Measurements from ENCODE around the gene FXYD6.

DNA sequence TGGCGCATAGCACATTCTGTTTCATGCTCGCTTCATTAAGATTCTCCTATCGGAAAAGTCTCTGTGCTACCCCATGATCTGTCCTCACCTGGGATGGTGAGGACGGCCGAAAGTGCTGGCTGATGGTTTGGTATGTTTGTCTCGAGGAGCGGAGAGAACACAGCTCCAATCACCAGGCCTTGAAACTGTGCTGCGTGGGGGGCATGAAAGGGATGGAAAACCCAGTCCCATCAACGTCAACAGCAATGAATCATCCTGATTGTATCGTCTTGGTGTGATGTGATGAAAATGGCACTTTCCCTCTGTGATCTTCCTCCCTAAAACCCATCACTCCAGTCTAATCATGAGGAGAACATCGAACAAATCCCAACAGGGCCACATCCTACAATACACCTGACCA is 8.4 kb downstream of the FXYD6 start:
- TF ChIP-seq GATA2 (IDR thresholded peaks at IDR 0.05; ENCODE audit: low read depth, low read length) (no peak), GATA3 (IDR thresholded peaks at IDR 0.05; ENCODE audit: low read depth, low read length) (no peak)
